H9 (cell line): Measurements from ENCODE around the gene TBX19. TPM values are rescaled to one million over a fixed set of nuclear protein-coding genes. Genes with fewer than 3 reads are reported as not detected.

Source experiments
- DNase-seq: peaks from one replicate; pipeline ENCODE4 v3.0.0-alpha.2; 2017
- H2AFZ ChIP-seq: one replicate; pipeline ENCODE4 v1.6.1; 2013; ENCODE audit warnings: mild to moderate bottlenecking, low read length, control low read depth, moderate library complexity
- H2AK5ac ChIP-seq: 2 replicates; pipeline ENCODE4 v1.6.1; 2013; ENCODE audit warnings: low read length, control low read depth, mixed read lengths; ENCODE audit not compliant: insufficient read length
- H2BK120ac ChIP-seq: one replicate; pipeline ENCODE4 v1.6.1; 2013; ENCODE audit warnings: low read depth, mild to moderate bottlenecking, low read length, control low read depth, inconsistent platforms; ENCODE audit not compliant: poor library complexity, severe bottlenecking
- H2BK12ac ChIP-seq: 2 replicates; pipeline ENCODE4 v1.6.1; 2013; ENCODE audit warnings: low read length, control low read depth, mixed read lengths, low read depth; ENCODE audit not compliant: insufficient read length
- H2BK15ac ChIP-seq: 2 replicates; pipeline ENCODE4 v1.6.1; 2013; ENCODE audit warnings: low read depth, low read length, control low read depth
- H2BK20ac ChIP-seq: one replicate; pipeline ENCODE4 v1.6.1; 2013; ENCODE audit warnings: low read depth, mild to moderate bottlenecking, low read length, control low read depth, inconsistent platforms; ENCODE audit not compliant: poor library complexity, severe bottlenecking
- H2BK5ac ChIP-seq: 2 replicates; pipeline ENCODE4 v1.6.1; 2013; ENCODE audit warnings: low read length, control low read depth, mixed read lengths; ENCODE audit not compliant: insufficient read length
- H3K14ac ChIP-seq: 2 replicates; pipeline ENCODE4 v1.6.1; 2013; ENCODE audit warnings: low read length, control low read depth; ENCODE audit not compliant: insufficient read depth
- H3K18ac ChIP-seq: 2 replicates; pipeline ENCODE4 v1.6.1; 2013; ENCODE audit warnings: low read depth, mild to moderate bottlenecking, mixed read lengths, low read length, control low read depth; ENCODE audit not compliant: insufficient read length
- H3K23ac ChIP-seq: 2 replicates; pipeline ENCODE4 v1.6.1; 2013; ENCODE audit warnings: low read length, control low read depth, mixed read lengths, low read depth; ENCODE audit not compliant: insufficient read length
- H3K23me2 ChIP-seq: 2 replicates; pipeline ENCODE4 v1.6.1; 2013; ENCODE audit warnings: low read depth, mild to moderate bottlenecking, mixed read lengths, low read length, control low read depth; ENCODE audit not compliant: insufficient read length, poor library complexity, severe bottlenecking
- H3K27ac ChIP-seq: 2 replicates; pipeline ENCODE4 v1.5.1; 2013; ENCODE audit warnings: low read length, control low read depth, mixed read lengths, low read depth; ENCODE audit not compliant: insufficient read length
- H3K27me3 ChIP-seq: 2 replicates; pipeline ENCODE4 v1.6.1; 2013; ENCODE audit warnings: low read length, control low read depth, inconsistent platforms; ENCODE audit not compliant: insufficient read depth
- H3K4ac ChIP-seq: 2 replicates; pipeline ENCODE4 v1.6.1; 2013; ENCODE audit warnings: low read depth, mild to moderate bottlenecking, control low read depth, inconsistent platforms, low read length, moderate library complexity
- H3K4me1 ChIP-seq: 2 replicates; pipeline ENCODE4 v1.6.1; 2013; ENCODE audit warnings: low read length, control low read depth, inconsistent platforms; ENCODE audit not compliant: insufficient read depth
- H3K4me2 ChIP-seq: 2 replicates; pipeline ENCODE4 v1.6.1; 2013; ENCODE audit warnings: low read length, control low read depth, mixed read lengths; ENCODE audit not compliant: insufficient read length, insufficient read depth
- H3K56ac ChIP-seq: 2 replicates; pipeline ENCODE4 v1.6.1; 2013; ENCODE audit warnings: low read depth, mild to moderate bottlenecking, mixed read lengths, low read length, control low read depth; ENCODE audit not compliant: insufficient read length
- H3K79me1 ChIP-seq: 2 replicates; pipeline ENCODE4 v1.6.1; 2013; ENCODE audit warnings: low read depth, mild to moderate bottlenecking, moderate library complexity, low read length, control low read depth, inconsistent platforms; ENCODE audit not compliant: insufficient read depth, poor library complexity, severe bottlenecking
- H3K79me2 ChIP-seq: 2 replicates; pipeline ENCODE4 v1.6.1; 2013; ENCODE audit warnings: low read length, control low read depth, inconsistent platforms; ENCODE audit not compliant: insufficient read depth
- H3K9ac ChIP-seq: 2 replicates; pipeline ENCODE4 v1.6.1; 2013; ENCODE audit warnings: low read length, control low read depth, mixed read lengths; ENCODE audit not compliant: insufficient read length; ENCODE audit errors: extremely low read depth
- H3K9me3 ChIP-seq: one replicate; pipeline ENCODE4 v1.6.1; 2013; ENCODE audit warnings: low read depth, low read length, inconsistent platforms; ENCODE audit not compliant: control insufficient read depth
- H3T11ph ChIP-seq: one replicate; pipeline ENCODE4 v1.6.1; 2013; ENCODE audit warnings: mild to moderate bottlenecking, low read length, control low read depth, inconsistent platforms
- H4K20me1 ChIP-seq: one replicate; pipeline ENCODE4 v1.6.1; 2013; ENCODE audit not compliant: control insufficient read depth, insufficient read length, insufficient read depth
- H4K5ac ChIP-seq: 2 replicates; pipeline ENCODE4 v1.6.1; 2013; ENCODE audit warnings: low read depth, mild to moderate bottlenecking, mixed read lengths, low read length, control low read depth; ENCODE audit not compliant: insufficient read length
- H4K8ac ChIP-seq: replicated peaks from 2 replicates; pipeline ENCODE4 v1.6.1; 2013; ENCODE audit warnings: low read length, control low read depth, mixed read lengths, low read depth; ENCODE audit not compliant: insufficient read length
- H4K91ac ChIP-seq: 2 replicates; pipeline ENCODE4 v1.6.1; 2013; ENCODE audit warnings: low read depth, mild to moderate bottlenecking, moderate library complexity, mixed read lengths, low read length, control low read depth; ENCODE audit not compliant: insufficient read length
- H3K27ac Mint-ChIP-seq, 3 experiments: 2 replicates in 2 of 3; 3 replicates in 1 of 3; pipeline ENCODE4 v1.8.0; 2020 to 2021; ENCODE audit warnings: mixed read lengths in 3 of 3, mild to moderate bottlenecking in 1 of 3, moderate library complexity in 1 of 3
- H3K27me3 Mint-ChIP-seq: 2 replicates; pipeline ENCODE4 v1.8.0; 2021; ENCODE audit warnings: low read depth, mild to moderate bottlenecking, moderate library complexity, mixed read lengths
- H3K36me3 Mint-ChIP-seq, 3 experiments: 2 replicates in 2 of 3; 3 replicates in 1 of 3; pipeline ENCODE4 v1.8.0; 2020 to 2021; ENCODE audit warnings: low read depth in 3 of 3, mixed read lengths in 3 of 3; ENCODE audit not compliant: insufficient read depth in 1 of 3
- H3K4me1 Mint-ChIP-seq, 2 experiments: 2 replicates each; pipeline ENCODE4 v1.8.0; 2020; ENCODE audit warnings: mixed read lengths in 2 of 2
- H3K4me3 Mint-ChIP-seq, 2 experiments: 2 replicates in 1 of 2; 3 replicates in 1 of 2; pipeline ENCODE4 v1.8.0; 2020 to 2021; ENCODE audit warnings: mild to moderate bottlenecking in 2 of 2, mixed read lengths in 2 of 2, moderate library complexity in 1 of 2
- H3K9me3 Mint-ChIP-seq, 2 experiments: 2 replicates in 1 of 2; 3 replicates in 1 of 2; pipeline ENCODE4 v1.8.0; 2020; ENCODE audit warnings: mild to moderate bottlenecking in 2 of 2, mixed read lengths in 2 of 2, moderate library complexity in 1 of 2
- WGBS: extraction: QIAGEN DNeasy Blood & Tissue Kit; methylation state at CpG from one replicate; pipeline ENCODE4 v1.1.7; 2013; ENCODE audit warnings: missing lambda C conversion rate, low lambda C conversion rate, mixed read lengths; ENCODE audit not compliant: insufficient read length; ENCODE audit errors: extremely low coverage; 5-methylcytosine and 5-hydroxymethylcytosine counted together
- total RNA-seq: library from RNA; stranded (reverse); gene quantifications from 2 replicates; pipeline ENCODE4 v1.2.1, GENCODE V29; 2021
- TF ChIP-seq, protein P1 (sequence below): fragments of 200-600 bp; sonication (generic); conservative IDR thresholded peaks from 3 replicates; pipeline ENCODE4 v1.8.0; 2021; ENCODE audit warnings: antibody characterized with exemption, mild to moderate bottlenecking

The TBX19 gene
- total RNA-seq, 1 experiment from 2014 or later: 0.48 TPM

GRCh38 chr1:168320800-168321450, 40.2 kb downstream of the TBX19 start:
- TF ChIP-seq, protein P1, sequence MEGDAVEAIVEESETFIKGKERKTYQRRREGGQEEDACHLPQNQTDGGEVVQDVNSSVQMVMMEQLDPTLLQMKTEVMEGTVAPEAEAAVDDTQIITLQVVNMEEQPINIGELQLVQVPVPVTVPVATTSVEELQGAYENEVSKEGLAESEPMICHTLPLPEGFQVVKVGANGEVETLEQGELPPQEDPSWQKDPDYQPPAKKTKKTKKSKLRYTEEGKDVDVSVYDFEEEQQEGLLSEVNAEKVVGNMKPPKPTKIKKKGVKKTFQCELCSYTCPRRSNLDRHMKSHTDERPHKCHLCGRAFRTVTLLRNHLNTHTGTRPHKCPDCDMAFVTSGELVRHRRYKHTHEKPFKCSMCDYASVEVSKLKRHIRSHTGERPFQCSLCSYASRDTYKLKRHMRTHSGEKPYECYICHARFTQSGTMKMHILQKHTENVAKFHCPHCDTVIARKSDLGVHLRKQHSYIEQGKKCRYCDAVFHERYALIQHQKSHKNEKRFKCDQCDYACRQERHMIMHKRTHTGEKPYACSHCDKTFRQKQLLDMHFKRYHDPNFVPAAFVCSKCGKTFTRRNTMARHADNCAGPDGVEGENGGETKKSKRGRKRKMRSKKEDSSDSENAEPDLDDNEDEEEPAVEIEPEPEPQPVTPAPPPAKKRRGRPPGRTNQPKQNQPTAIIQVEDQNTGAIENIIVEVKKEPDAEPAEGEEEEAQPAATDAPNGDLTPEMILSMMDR: no peak
- Histone ChIP-seq H2BK20ac (no peak overlapping the region), H3K4me1 (peaks cover 5% of the 10 kb centered on the region; the same call in 1 of the 2 replicates), H3K9me3 (no peaks in the 10 kb centered on the region), H4K8ac (no peak overlapping the region), H3K14ac (no peak overlapping the region), H2BK12ac (no peak overlapping the region), H4K5ac (no peak overlapping the region), H3K23ac (no peak overlapping the region), H3K79me2 (no peaks in the 10 kb centered on the region), H3K4ac (no peak overlapping the region), H3K27ac (no peak overlapping the region), H2AK5ac (no peak overlapping the region), H3K9ac (no peak overlapping the region), H3K4me2 (no peak overlapping the region), H2BK120ac (no peak overlapping the region), H2BK15ac (no peak overlapping the region), H2AFZ (no peak overlapping the region), H3K56ac (no peak overlapping the region), H3K18ac (no peak overlapping the region), H4K20me1 (no peaks in the 10 kb centered on the region), H3K27me3 (no peaks in the 10 kb centered on the region), H3T11ph (no peak overlapping the region), H2BK5ac (no peak overlapping the region), H3K23me2 (no peaks in the 10 kb centered on the region), H3K79me1 (no peaks in the 10 kb centered on the region), H4K91ac (no peak overlapping the region)
- no peaks in the 10 kb centered on the region for H3K27me3 Mint-ChIP-seq
- no peak for DNase-seq
- H3K4me3 Mint-ChIP-seq: no peak overlapping the region; a peak in 1 of 5 replicates
- no CpG with 5 or more reads among the region's 5 CpGs for WGBS
- peaks cover 2 to 8% (median 4%) of the 10 kb centered on the region in 3 experiments; a peak in 4 of 7 replicates for H3K36me3 Mint-ChIP-seq
- H3K4me1 Mint-ChIP-seq: peaks cover 22 to 23% of the 10 kb centered on the region in 2 experiments
- H3K27ac Mint-ChIP-seq: peak overlapping the region in 1 of 3 experiments; percentile 48; a peak in 2 of 7 replicates
- H3K9me3 Mint-ChIP-seq: peaks cover 4% of the 10 kb centered on the region in 2 experiments; a peak in 4 of 5 replicates
